GM12878 (cell line): Measurements from ENCODE around the gene CD82. TPM values are rescaled to one million over a fixed set of nuclear protein-coding genes. Genes with fewer than 3 reads are reported as not detected.

Experiments used
- ATF7 ChIP-seq: fragments of 450-650 bp; IDR thresholded peaks from 2 replicates; pipeline ENCODE4 v1.6.1; 2016; ENCODE audit warnings: low read depth, mild to moderate bottlenecking
- BHLHE40 ChIP-seq, 2 experiments: fragments of 450-650 bp in 1 of 2; IDR thresholded peaks; 2 replicates each; pipeline ENCODE4 v1.6.1; 2011 to 2017; ENCODE audit warnings: low read depth in 2 of 2, borderline replicate concordance in 1 of 2, improper control_type of control experiment in 1 of 2, low read length in 1 of 2, mild to moderate bottlenecking in 1 of 2
- BMI1 ChIP-seq: fragments of 450-650 bp; IDR thresholded peaks from 2 replicates; pipeline ENCODE4 v1.6.1; 2016; ENCODE audit warnings: mild to moderate bottlenecking, moderate library complexity, borderline replicate concordance
- CEBPB ChIP-seq, 2 experiments: fragments of 150-350 bp in 1 of 2; IDR thresholded peaks; 2 replicates each; pipeline ENCODE4 v1.6.1; 2012 to 2014; ENCODE audit warnings: low read depth in 2 of 2, low read length in 2 of 2, borderline replicate concordance in 1 of 2, inconsistent platforms in 1 of 2
- FOXK2 ChIP-seq: fragments of 450-650 bp; IDR thresholded peaks from 2 replicates; pipeline ENCODE4 v1.6.1; 2017; ENCODE audit warnings: mild to moderate bottlenecking, moderate library complexity
- FOXM1 ChIP-seq: IDR thresholded peaks from 2 replicates; pipeline ENCODE4 v1.6.1; 2012; ENCODE audit warnings: low read depth, mild to moderate bottlenecking, inconsistent platforms, low read length, moderate library complexity
- MTA3 ChIP-seq: IDR thresholded peaks from 2 replicates; pipeline ENCODE4 v1.6.1; 2012; ENCODE audit warnings: low read length, inconsistent platforms, borderline replicate concordance
- NBN ChIP-seq: fragments of 450-650 bp; IDR thresholded peaks from 2 replicates; pipeline ENCODE4 v1.6.1; 2016
- POU2F2 ChIP-seq: IDR thresholded peaks from 3 replicates; pipeline ENCODE4 v1.6.1; 2011; ENCODE audit warnings: low read depth, mild to moderate bottlenecking, low read length, borderline replicate concordance
- RAD51 ChIP-seq: fragments of 450-650 bp; IDR thresholded peaks from 2 replicates; pipeline ENCODE4 v1.6.1; 2016; ENCODE audit warnings: moderate library complexity, mild to moderate bottlenecking, inconsistent platforms
- RCOR1 ChIP-seq: conservative IDR thresholded peaks from 2 replicates; pipeline ENCODE4 v1.6.1; 2012; ENCODE audit warnings: low read depth, low read length, improper control_type of control experiment
- RFX5 ChIP-seq: IDR thresholded peaks from 2 replicates; pipeline ENCODE4 v1.6.1; 2011; ENCODE audit warnings: low read depth, low read length, improper control_type of control experiment
- SRF ChIP-seq, 2 experiments: IDR thresholded peaks; 2 replicates each; pipeline ENCODE4 v1.6.1; 2011; ENCODE audit warnings: low read depth in 2 of 2, low read length in 2 of 2, mild to moderate bottlenecking in 1 of 2, moderate library complexity in 1 of 2
- SUPT20H ChIP-seq: IDR thresholded peaks from 2 replicates; pipeline ENCODE4 v1.6.1; 2011; ENCODE audit warnings: low read depth, mild to moderate bottlenecking, low read length, moderate library complexity, borderline replicate concordance; ENCODE audit not compliant: control insufficient read depth
- polyA plus RNA-seq, 11 experiments: library from polyadenylated mRNA; depleted of rRNA in 4 of 11; unstranded in 6 of 11; stranded (reverse) in 5 of 11; fragments of >200 nt; fragmentation: Nextera tagmentation in 4 of 11; fragmentation: Illumina TruSeq in 1 of 11; extraction: Ambion mirVana in 4 of 11; extraction: Trizol in 1 of 11; gene quantifications; 1 replicate in 1 of 11; 2 replicates in 10 of 11; pipeline versions ENCODE4 v1.2.1 to v1.2.3, GENCODE V29; 2011 to 2016; ENCODE audit warnings: inconsistent platforms in 2 of 11, missing spikeins in 2 of 11, low read depth in 1 of 11
- total RNA-seq, 4 experiments: library from RNA; depleted of rRNA in 3 of 4; stranded (reverse); fragments of >200 nt in 3 of 4; fragmentation: Illumina TruSeq in 1 of 4; extraction: Trizol in 1 of 4; gene quantifications; 2 replicates each; pipeline versions ENCODE4 v1.2.1 to v1.2.3, GENCODE V29; 2013 to 2021
- TF ChIP-seq, protein P1 (sequence below): IDR thresholded peaks from 2 replicates; pipeline ENCODE4 v1.6.1; 2012; ENCODE audit warnings: mild to moderate bottlenecking, low read depth, low read length
- TF ChIP-seq, protein P2 (sequence below): fragments of 450-650 bp; IDR thresholded peaks from 2 replicates; pipeline ENCODE4 v1.6.1; 2017; ENCODE audit warnings: mild to moderate bottlenecking, moderate library complexity
- TF ChIP-seq, protein P3 (sequence below): fragments of 450-650 bp; IDR thresholded peaks from 2 replicates; pipeline ENCODE4 v1.6.1; 2016; ENCODE audit warnings: mild to moderate bottlenecking
- TF ChIP-seq, protein P4 (sequence below), 3 experiments: IDR thresholded peaks in 2 of 3; conservative IDR thresholded peaks in 1 of 3; 2 replicates each; pipeline ENCODE4 v1.5.1; 2011; ENCODE audit warnings: low read depth in 3 of 3, low read length in 3 of 3, mild to moderate bottlenecking in 3 of 3, control low read depth in 2 of 3, moderate library complexity in 2 of 3, inconsistent platforms in 1 of 3, mixed read lengths in 1 of 3; ENCODE audit not compliant: control insufficient read depth in 2 of 3, insufficient read depth in 1 of 3; ENCODE audit errors: extremely low read depth in 1 of 3

The CD82 gene
- total and polyA plus RNA-seq, 10 of the 15 experiments (the other 5 are each of a cell fraction or from before 2014, with no cell fraction given): 5.2 to 180 (median 84.7) TPM

DNA sequence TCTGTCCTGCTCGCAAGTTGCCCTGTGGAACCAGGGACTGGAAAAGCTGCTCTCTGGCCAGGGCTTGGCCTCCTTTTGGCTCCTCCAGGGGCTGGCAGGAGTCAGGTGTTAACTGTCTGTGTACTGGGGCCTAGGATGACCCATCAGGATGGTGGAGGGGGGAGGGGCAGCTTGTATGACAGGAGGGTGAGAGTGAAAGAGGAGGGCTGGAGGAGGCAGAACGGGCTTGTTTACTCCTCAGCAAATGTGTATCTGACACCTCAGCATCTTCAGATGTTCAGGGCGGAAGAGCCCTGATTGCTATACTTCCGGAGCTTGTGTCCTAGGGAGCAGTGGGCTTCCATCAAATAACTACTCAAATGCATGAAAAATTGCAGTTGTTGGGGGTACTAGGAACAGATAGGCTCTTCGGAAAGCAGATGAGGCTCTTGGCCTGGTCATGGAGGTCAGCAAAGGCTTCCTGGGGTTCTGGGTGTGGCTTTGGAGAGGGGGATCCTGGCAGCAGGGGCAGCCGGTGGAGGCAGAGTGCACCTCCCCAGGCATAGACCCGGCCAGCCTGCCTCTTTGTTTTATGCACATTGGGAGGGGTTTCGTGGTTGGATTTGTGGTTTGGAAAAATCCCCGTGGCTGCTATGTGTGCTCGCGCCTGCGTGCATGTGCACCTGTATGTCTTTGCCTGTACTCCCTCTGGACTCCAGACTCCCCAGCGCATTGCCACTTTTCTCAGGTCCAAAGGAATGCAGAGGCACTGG, 31.2 kb downstream of the CD82 start (continued):
- TF ChIP-seq, protein P1, sequence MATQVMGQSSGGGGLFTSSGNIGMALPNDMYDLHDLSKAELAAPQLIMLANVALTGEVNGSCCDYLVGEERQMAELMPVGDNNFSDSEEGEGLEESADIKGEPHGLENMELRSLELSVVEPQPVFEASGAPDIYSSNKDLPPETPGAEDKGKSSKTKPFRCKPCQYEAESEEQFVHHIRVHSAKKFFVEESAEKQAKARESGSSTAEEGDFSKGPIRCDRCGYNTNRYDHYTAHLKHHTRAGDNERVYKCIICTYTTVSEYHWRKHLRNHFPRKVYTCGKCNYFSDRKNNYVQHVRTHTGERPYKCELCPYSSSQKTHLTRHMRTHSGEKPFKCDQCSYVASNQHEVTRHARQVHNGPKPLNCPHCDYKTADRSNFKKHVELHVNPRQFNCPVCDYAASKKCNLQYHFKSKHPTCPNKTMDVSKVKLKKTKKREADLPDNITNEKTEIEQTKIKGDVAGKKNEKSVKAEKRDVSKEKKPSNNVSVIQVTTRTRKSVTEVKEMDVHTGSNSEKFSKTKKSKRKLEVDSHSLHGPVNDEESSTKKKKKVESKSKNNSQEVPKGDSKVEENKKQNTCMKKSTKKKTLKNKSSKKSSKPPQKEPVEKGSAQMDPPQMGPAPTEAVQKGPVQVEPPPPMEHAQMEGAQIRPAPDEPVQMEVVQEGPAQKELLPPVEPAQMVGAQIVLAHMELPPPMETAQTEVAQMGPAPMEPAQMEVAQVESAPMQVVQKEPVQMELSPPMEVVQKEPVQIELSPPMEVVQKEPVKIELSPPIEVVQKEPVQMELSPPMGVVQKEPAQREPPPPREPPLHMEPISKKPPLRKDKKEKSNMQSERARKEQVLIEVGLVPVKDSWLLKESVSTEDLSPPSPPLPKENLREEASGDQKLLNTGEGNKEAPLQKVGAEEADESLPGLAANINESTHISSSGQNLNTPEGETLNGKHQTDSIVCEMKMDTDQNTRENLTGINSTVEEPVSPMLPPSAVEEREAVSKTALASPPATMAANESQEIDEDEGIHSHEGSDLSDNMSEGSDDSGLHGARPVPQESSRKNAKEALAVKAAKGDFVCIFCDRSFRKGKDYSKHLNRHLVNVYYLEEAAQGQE: no peak
- TF ChIP-seq, protein P2, sequence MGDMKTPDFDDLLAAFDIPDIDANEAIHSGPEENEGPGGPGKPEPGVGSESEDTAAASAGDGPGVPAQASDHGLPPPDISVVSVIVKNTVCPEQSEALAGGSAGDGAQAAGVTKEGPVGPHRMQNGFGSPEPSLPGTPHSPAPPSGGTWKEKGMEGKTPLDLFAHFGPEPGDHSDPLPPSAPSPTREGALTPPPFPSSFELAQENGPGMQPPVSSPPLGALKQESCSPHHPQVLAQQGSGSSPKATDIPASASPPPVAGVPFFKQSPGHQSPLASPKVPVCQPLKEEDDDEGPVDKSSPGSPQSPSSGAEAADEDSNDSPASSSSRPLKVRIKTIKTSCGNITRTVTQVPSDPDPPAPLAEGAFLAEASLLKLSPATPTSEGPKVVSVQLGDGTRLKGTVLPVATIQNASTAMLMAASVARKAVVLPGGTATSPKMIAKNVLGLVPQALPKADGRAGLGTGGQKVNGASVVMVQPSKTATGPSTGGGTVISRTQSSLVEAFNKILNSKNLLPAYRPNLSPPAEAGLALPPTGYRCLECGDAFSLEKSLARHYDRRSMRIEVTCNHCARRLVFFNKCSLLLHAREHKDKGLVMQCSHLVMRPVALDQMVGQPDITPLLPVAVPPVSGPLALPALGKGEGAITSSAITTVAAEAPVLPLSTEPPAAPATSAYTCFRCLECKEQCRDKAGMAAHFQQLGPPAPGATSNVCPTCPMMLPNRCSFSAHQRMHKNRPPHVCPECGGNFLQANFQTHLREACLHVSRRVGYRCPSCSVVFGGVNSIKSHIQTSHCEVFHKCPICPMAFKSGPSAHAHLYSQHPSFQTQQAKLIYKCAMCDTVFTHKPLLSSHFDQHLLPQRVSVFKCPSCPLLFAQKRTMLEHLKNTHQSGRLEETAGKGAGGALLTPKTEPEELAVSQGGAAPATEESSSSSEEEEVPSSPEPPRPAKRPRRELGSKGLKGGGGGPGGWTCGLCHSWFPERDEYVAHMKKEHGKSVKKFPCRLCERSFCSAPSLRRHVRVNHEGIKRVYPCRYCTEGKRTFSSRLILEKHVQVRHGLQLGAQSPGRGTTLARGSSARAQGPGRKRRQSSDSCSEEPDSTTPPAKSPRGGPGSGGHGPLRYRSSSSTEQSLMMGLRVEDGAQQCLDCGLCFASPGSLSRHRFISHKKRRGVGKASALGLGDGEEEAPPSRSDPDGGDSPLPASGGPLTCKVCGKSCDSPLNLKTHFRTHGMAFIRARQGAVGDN: peak; percentile 81
- TF ChIP-seq FOXM1 (no peak), RCOR1 (no peak), FOXK2 (no peak; the same call in 1 of the 2 replicates), BHLHE40 (IDR thresholded peaks at IDR 0.05; ENCODE audit: borderline replicate concordance in 1 of 2, low read depth in 2 of 2, low read length in 1 of 2) (peak; percentile 64 to 74; a peak in 3 of 4 replicates), RFX5 (no peak), RAD51 (no peak), SUPT20H (no peak), POU2F2 (peak; percentile 88), NBN (no peak), CEBPB (IDR thresholded peaks at IDR 0.05; ENCODE audit: borderline replicate concordance in 1 of 2, low read depth in 2 of 2, low read length in 2 of 2) (no peak), ATF7 (0 out of 2 replicates have a peak, but pooled peaks have one; percentile 8), MTA3 (no peak), SRF (IDR thresholded peaks at IDR 0.05; ENCODE audit: low read depth in 2 of 2, low read length in 2 of 2) (no peak), BMI1 (no peak)
- TF ChIP-seq, protein P3, sequence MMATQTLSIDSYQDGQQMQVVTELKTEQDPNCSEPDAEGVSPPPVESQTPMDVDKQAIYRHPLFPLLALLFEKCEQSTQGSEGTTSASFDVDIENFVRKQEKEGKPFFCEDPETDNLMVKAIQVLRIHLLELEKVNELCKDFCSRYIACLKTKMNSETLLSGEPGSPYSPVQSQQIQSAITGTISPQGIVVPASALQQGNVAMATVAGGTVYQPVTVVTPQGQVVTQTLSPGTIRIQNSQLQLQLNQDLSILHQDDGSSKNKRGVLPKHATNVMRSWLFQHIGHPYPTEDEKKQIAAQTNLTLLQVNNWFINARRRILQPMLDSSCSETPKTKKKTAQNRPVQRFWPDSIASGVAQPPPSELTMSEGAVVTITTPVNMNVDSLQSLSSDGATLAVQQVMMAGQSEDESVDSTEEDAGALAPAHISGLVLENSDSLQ: peak; percentile 42; the same call in 1 of the 2 replicates
- TF ChIP-seq, protein P4, sequence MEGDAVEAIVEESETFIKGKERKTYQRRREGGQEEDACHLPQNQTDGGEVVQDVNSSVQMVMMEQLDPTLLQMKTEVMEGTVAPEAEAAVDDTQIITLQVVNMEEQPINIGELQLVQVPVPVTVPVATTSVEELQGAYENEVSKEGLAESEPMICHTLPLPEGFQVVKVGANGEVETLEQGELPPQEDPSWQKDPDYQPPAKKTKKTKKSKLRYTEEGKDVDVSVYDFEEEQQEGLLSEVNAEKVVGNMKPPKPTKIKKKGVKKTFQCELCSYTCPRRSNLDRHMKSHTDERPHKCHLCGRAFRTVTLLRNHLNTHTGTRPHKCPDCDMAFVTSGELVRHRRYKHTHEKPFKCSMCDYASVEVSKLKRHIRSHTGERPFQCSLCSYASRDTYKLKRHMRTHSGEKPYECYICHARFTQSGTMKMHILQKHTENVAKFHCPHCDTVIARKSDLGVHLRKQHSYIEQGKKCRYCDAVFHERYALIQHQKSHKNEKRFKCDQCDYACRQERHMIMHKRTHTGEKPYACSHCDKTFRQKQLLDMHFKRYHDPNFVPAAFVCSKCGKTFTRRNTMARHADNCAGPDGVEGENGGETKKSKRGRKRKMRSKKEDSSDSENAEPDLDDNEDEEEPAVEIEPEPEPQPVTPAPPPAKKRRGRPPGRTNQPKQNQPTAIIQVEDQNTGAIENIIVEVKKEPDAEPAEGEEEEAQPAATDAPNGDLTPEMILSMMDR (IDR thresholded peaks at IDR 0.05 in 2 of 3, conservative IDR thresholded peaks at IDR 0.05 in 1 of 3; ENCODE audit: control insufficient read depth in 2 of 3, extremely low read depth in 1 of 3, insufficient read depth in 1 of 3, low read depth in 3 of 3, low read length in 3 of 3): no peak
